Measurements from ENCODE around the gene BTBD9.

The BTBD9 gene

DNA sequence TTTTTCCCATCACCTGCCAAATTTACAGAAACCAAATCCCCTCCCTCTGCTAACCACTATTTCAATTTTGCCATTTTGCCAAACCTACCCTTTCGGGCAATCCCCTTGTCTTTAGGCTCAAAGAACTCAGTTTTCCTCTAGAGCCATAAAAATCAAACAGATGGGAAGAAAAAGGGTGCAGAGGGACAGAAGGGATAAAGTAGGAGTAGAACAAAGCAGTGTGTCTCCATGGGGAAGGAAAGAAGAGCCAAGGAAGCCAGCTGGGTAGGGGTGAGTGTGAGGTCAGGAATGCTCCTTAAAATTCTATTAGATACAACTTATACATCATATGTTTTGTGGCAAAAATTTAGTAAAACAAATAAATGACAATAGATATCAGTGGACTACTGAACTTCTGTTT is 316.5 kb downstream of the BTBD9 start:
- no peak for DNase-seq

DNA sequence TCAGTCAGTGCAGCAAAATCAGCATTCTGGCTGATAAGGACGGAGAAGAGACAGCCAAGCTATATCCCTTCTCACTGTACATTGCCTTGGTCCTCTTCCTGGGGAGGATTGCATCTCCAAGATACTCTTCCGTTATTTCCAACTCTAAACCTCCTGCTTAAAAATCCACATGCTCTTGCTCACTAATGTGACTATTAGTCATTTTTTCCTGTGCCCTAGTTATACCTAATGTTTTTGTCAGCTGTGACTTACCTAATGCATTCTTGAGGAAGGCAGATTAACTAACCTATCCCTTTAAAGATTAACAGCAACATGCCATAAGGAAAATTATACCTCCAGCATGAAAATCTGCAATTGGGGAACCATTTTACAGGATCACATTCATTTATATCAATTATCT is 317.6 kb downstream of the BTBD9 start:
- no peak for DNase-seq

DNA sequence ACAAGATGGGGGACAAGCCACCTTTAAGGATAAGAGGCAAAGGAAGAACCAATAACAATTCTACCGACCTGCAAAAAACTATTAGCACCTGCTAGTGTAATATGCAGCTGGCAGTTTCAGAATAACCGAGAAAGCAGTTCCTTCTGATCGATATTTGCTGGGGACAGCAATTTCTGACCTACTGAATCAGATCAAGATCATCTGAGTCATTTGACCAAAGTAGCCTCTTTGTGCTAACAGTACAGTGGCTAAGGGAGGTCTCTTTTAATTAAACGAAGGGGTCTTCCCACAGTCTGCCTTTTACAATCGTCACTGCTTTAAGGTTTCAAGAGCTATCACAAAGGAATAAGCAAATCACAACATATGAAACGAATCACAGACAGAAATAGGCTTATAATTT is 318.9 kb downstream of the BTBD9 start:
- DNase-seq = no peak

DNA sequence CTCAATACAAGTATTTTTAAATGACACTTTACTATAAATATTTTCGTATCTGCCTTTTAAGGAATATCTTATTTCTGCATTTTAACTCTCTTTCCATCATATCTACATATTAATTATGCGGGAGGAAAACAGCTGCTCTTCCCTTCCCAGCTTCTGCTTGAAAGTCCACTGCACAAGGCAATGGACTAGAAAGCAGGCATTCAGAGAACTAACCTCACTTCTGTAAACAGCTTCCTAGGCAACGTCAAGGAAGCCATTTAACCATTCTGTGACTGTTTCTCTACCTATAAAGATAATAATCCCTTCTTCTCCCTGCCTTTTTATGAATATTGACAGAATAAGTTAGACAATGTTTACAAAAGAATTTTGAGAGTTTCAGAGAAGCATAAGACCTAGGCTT is 319.4 kb downstream of the BTBD9 start:
- DNase-seq = no peak

DNA sequence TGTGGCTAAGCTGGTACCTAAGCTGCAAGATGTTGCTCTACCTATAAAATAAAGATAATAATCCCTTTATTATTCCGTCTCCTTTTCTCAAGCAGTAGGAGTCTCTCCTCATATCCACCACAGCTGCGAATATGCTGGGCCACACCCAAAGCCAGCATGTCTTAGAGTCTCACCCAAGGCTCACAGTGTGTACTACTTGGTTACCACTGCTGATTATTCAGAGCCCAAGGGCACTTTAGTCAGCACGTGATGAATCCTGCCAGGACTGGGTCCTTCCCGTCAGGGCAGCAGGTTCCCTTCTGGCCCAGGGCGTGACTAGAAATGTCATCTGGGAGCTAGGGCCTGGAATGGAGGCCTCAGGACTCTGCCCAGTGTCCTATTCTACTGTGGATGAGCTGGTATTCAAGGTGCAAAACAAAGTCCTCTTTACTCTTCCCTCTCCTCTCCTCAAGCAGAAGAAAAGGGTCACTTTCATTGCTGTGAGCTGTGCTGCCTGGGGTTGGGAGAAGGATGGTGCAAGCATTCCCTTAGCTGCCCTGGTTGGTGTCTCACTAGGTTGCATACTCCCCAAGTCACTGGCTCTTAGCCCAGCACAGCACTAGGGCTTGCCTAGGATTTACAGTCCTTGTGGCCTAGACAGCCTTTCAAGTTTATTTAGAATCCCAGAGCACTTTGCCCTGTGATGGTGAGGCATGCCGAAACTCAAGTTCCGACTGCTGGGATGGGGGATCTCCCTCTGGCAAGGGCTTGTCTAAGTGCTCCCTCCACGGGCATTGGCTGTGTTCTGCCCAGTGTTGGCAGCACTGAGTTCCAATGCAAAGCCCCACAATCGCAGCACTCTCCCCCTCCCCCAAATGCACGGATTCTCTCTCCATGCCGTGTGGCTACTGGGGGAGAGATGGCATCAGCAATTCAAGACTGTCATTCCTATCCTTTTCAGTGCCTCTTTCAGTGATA is 320.2 kb downstream of the BTBD9 start:
- no peak for DNase-seq

DNA sequence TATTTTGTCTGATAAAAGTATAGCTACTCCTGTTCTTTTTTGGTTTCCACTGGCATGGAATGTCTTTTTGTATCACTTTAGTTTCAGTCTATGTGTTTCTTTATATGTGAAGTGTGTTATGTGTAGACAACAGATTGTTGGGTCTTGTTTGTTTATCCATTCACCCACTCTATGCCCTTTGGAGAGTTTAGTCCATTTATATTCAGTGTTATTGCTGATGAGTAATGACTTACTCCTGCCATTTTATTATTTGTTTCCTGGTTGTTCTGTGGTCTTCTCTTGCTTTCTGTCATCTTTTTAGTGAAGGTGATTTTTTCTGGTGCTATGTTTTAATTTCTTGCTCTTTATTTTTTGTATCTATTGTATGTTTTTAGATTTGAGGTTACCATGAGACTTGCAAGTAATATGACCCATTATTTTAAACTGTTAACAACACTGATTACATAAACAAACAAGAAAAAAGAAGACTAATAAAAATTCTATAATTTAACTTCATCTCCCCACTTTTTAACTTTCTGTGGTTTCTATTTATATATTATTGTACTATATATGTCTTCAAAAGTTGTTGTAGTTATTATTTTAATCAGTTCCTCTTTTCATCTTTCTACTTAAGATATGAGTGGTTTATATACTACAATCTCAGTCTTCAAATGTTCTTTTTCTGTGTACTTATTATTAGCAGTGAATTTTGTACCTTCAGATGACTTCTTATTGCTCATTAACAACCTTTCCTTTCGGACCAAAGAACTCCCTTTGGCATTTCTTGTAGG is 323.4 kb downstream of the BTBD9 start:
- DNase-seq = no peak

DNA sequence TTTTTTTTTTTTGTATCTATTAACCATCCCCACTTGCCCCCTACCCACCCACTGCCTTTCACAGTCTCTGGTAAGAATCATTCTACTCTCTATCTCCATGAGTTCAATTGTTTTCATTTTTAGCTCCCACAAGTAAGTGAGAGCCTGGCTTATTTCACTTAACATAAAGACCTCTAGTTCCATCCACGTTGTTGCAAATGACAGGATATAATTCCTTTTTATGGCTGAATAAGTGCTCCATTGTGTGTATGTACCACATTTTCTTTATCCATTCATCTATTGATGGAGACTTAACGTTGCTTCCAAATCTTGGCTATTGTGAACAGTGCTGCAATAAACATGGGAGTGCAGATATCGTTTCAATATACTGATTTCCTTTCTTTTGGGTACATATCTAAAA is 328.5 kb downstream of the BTBD9 start:
- no peak for DNase-seq

DNA sequence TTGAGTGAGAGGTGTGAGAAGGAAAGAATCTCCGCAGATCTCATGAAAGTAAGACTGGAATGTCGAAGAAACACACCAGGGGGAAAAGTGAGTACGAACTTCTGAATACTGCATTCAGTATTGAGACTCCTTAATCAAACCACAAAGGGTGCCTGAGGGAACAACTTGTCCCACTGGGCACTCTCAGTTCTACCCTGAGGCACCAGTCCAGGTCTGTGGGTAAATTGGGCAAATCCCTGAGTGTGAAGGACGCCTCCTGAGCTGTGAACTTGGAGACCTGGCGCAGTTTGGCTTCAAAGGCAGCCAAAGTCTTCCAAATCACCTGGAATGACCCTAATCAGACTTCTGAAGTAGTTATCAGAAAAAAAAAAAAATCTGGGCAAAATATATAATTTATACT is 329.7 kb downstream of the BTBD9 start:
- no peak for DNase-seq

DNA sequence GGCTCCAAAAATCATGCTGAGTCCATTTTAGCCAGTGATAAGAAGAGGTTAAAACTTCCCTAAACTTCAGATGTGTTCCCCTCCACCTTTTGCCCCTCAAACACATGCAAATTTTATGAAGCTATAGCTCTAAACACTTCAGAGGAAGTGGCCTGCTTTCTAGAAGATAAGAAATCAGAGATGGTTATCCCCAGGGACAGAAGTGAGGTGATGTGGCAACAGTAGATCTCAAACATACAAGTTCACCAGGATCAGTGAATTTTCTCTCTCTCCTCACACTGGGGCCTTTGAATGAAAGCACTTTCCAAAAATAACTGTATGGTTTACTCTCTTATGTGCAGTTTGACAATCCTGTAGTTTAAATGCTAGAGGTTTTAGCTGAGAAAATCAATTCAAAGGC is 332.0 kb downstream of the BTBD9 start:
- peak; percentile 12 for DNase-seq

DNA sequence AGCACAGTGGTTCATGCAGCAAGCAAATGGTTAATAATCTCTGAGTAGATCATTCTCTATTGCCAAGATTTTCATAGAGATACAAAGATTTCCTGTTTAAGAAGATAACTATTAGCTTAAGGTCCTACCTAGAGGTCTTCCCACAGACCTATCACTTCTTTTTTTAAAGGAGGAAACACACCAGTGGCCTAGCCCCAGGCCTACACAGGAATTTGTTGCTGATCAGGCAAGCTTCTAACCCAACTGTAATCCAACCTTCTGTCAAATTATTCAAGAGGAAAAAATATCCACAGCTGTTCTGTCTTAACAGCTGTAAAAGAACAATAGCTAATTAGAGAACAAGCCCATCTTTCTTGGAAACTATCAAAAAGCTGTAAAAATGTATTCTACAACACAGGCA is 332.8 kb downstream of the BTBD9 start:
- DNase-seq = no peak

DNA sequence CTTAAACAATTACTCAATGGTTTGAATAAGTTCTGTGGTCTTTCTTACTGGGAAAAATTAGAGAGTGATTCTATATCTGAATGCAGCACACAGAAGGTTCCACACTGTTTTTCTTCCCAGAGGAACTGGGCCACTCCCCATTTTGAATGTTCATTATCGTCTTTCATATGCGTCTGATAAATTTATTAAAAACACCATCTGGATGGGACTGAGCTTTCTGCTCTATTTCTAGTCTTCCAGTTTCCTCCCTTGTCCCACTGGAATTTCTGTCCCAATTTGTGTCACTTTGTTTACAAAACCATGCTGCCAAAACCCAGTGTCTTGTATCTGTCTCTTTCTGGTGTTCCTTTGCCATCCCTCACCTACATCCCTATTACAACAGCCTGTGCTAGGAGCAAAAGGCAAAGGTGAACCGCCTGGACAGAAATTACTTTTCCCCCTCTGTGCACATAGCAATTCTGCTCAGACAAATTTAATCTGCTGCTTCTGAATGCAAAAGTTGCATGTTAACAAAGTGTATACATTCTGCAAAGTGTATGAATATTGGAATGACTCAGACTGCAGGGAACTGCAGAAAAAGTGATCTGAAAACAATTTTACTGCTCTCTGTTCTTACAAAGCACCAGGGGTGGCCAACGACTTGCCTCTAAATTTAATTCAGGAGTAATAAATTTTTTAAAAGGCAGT is 333.6 kb downstream of the BTBD9 start:
- DNase-seq = peak; percentile 6

DNA sequence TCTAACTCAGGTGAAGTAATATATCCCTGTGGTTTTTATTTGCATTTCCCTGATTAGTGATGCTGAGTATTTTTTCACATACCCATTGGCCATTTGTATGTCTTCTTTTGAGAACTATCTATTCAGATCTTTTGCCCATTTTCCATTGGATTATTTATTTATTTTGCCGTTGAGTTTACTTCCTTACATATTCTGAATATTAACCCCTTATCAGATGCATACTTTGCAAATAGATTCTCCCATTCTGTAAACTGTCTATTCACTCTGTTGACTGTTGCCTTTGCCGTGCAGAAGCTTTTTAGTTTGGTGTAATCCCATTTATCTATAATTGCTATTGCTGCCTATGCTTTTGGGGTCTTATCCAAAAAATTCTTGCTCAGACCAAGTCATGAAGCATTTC is 336.9 kb downstream of the BTBD9 start:
- DNase-seq = no peak

DNA sequence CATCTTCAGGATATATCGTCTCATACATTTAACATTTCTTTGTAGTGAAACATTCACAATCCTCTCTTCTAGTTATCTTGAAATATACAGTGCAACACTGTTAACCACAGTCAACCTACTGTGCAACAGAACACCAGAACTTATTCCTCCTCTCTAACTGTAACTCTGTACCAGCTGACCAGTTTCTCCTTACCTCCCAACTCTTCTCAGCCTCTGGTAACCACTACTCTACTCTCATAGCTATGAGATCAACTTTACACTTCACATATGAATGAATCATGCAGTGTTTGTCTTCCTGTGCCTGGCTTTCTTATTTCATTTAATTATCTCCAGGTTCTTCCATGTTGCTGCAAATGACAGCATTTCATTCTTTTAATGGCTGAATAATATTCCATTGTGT is 337.6 kb downstream of the BTBD9 start:
- DNase-seq = peak; percentile 20

DNA sequence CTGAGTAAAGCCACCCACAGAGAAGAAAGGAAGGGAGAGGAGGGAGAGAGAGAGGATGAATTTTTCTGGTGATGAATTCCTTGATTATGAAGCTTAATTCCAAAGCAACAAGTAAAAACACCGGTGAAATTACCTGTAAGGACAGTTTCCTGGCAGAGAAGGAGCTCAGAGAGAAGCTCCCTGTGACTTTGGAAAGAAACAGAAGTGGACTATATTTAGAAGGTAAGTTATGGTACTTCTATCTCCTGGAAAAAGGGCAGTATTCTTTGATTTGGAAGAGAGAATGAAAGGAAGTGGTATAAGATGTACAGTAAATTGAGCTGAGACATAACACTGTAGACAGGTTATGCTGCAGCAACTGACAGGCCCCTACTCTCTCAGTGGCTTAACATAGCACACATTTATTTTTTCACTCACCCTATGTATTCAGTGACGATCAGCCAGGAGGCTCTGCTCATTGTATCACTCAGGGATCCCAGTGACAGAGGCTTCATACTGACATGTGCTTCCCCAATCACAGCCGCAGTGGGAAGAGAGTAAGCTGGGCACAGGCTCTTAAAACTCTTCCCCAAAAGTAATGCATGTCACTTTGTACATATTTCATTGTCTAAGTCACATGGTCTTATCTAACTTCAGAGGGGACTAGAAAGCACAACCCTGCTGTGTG is 349.5 kb downstream of the BTBD9 start:
- DNase-seq = no peak

DNA sequence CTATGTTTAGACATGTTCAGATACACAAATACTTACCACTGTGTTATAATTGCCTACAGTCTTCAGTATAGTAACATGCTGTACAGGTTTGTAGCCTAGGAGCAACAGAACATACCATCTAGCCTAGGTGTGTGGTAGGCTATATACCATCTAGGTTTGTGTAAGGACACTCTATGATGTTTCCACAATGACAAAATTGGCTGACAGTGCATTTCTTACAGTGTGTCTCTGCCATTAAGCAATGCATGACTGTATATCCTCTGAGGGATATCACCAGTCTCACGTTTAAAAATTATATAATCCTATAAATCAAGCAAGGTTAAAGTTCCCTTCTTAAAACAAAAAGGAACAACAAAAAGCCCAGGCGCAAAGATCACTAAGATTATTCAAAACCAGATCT is 352.2 kb downstream of the BTBD9 start:
- no peak for DNase-seq

DNA sequence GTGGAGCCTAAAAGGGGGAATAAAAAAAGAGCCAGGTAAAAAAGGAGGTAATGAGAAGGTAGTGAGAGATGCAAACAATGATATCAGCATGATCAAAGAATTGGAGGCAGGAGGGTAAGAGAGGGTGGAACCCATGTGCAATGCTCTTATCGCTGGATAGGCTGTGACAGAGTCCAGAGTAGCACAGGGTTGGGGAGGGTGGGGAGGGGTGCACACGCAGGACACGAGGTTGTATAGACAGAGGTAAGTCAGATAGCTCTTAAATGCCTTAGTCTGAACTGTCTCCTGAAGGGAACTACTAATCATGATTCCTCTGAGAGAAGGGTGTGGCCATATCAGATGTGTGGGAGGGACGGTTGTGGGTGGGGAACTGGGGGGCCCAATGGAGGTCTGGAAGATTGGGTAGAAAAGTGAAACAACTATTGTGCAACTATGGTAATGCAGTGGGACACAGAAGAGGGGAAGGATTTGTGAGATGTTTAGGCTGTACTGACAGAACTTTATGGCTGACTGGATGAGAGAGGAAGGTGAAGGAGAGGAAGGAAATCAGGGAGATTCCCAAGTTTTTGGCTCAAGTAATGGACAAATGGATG is 354.8 kb downstream of the BTBD9 start:
- DNase-seq = no peak

DNA sequence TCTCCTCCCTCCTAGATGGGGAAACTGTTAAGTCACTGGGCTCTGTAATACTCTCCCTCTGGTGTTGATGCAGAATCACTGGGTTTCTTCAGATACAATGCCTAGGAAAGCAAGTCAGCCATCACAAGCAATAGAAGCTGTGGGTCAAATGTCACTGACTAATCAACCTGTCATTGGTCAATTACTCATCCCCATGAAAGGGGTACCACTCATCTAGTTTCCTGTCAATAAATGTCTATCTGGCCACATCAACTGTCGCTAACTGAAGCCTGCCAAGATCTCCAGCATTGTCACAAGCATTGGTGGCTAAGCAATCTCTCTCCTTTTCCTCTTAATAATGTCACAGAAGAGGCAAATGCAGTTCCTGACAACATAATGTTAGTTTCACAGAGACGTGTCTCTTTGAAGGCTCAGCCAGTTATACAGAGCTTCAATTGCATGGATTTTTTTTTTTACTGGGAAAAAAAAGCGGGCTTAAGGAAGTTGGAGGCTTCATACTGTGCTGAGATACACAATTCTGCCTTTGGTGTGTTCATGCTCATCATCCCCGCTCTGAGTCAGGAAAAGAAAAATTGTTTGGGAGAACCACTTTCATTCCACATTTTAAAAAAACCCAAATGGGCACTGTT is 355.9 kb downstream of the BTBD9 start:
- DNase-seq = no peak

DNA sequence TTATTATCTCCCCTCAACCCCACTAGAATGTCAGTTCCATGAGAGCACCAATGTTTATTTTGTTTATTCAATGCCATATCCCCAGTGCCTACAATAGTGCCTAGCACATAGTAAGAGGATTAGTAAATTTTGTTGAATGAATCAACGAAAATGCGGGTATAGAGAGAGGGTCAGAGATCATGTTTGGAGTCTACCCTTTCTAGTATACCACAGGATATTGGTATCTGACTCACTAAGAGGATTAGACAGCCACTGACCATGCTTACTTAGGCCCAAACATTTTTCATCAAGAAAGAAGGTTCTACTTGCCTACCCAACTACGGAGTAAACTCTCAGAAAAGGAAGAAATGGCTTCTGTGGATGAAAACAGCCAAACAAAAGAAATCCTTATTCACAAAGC is 356.8 kb downstream of the BTBD9 start:
- DNase-seq = no peak

DNA sequence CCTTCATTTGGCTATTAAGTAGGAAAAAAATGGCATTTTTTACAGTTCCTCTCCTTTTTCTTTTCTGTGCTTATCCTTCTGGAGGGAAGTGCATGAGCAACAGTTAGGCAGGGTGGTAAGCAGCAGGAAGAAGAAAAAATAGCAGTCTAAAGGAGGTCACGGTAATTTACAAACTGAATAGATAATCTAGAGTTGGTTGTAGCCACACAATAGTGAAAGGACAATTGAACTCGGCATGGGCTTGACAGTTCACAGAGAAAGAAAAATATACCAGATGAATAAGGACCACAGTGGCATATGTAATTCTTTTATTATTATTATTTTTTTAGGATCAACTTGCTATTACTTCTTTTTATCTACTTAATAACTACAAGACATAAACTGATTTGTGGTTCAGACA is 358.6 kb downstream of the BTBD9 start:
- no peak for DNase-seq

DNA sequence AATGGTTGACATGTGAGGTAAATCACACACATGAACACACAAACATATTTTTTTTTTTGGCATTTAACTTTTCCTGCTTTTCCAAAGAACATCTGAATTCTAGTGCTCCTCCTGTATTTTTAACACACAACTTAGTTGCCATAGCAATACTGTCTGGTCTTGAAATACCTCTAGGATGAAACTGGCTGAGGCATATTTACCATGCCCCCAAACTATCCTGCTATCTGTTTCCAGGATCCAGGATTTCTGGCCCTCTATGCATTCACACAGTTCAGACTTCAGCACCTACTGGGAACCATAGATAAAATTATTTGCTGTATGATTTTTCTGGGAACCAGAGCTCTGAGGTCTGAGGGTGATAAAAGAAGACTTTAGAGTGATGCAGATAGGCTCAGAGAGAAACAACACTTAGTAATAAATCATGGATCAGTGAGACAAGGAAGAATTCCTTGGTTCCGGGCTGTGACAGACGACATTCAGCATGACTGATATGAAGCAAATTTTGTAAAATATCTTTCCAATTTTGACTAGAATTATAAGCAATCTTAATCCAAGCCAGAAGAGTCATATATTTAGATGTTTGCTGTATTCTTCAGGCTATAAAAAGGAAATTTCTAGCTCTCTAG is 359.7 kb downstream of the BTBD9 start:
- no peak for DNase-seq

DNA sequence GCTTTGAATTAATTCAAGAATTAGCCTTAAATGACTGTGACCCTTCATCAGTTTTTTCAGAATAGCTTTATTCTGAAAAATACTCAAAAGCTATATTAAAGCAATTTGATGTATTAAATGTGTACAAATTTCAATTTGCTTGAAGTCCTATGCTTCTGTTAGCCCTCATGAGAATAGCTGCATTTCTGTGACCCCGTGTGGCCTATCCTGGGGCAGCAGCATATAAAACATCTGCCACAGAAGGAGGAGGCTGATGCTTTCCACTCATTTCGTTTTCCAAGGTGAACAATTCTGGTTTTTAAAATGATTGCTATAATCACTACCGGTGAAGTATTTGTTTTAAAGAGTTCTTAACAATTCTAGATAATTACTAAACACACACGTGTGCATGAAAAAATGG is 360.3 kb downstream of the BTBD9 start:
- no peak for DNase-seq

Measured in fibroblast of skin of back (primary cell).